ENCODE data around the gene ACOXL. TPM values are rescaled to one million over a fixed set of nuclear protein-coding genes. Genes with fewer than 3 reads are reported as not detected.

Gene ACOXL
- total and polyA plus RNA-seq, 2 donors (not counting 3 experiments of a cell fraction or from before 2014, with no cell fraction given): not detected

- BruUV-seq (replicated peaks): no TSS peak
- no peak for DNase-seq (ENCODE audit: low read depth, low spot score)
- dilution Hi-C loops (cut with MboI; ENCODE audit: extremely low pct_ligation_motif_present, low sequenced_read_pairs): no loop called here
- no peak overlapping the region for H3K4me2 ChIP-seq (ENCODE audit: insufficient read depth, low read length)
- no peak for FAIRE-seq
- H3K4me3 ChIP-seq (replicated peaks in 1 of 3; ENCODE audit: insufficient read depth in 1 of 3, low read depth in 1 of 3, low read length in 3 of 3): no peak overlapping the region
- no peaks in the 10 kb centered on the region for H3K79me2 ChIP-seq (ENCODE audit: control insufficient read depth, insufficient read depth, low read length)
- peaks cover 38 to 49% of the 10 kb centered on the region in 2 experiments for H3K27me3 ChIP-seq (ENCODE audit: control insufficient read depth in 2 of 2, insufficient read depth in 2 of 2, low read length in 2 of 2)
- intact Hi-C loops (cut with micrococcal nuclease): no loop called here
- H3K9me1 ChIP-seq (replicated peaks; ENCODE audit: control insufficient read depth, extremely low read depth, insufficient read depth, low read length): no peaks in the 10 kb centered on the region
- no peak overlapping the region for H2AFZ ChIP-seq (ENCODE audit: low read depth, low read length)
- no peak for TF ChIP-seq FOS (IDR thresholded peaks at IDR 0.05; ENCODE audit: borderline replicate concordance, insufficient read depth, low read length)
- no peak for TF ChIP-seq POLR2AphosphoS5 (IDR thresholded peaks at IDR 0.05; ENCODE audit: insufficient read depth, low read depth, low read length)
- no peak for TF ChIP-seq JUN (IDR thresholded peaks at IDR 0.05; ENCODE audit: borderline replicate concordance, insufficient read depth, insufficient read length, low read depth)
- no peak for TF ChIP-seq GATA2 (IDR thresholded peaks at IDR 0.05; ENCODE audit: insufficient read depth, insufficient read length, low read depth, low read length)
- no peak for TF ChIP-seq MAX (IDR thresholded peaks at IDR 0.05; ENCODE audit: insufficient read depth, insufficient read length)
- TF ChIP-seq EZH2 (IDR thresholded peaks at IDR 0.05; ENCODE audit: borderline replicate concordance, low read depth, low read length, severe bottlenecking): no peak
- TF ChIP-seq MYC (IDR thresholded peaks at IDR 0.05; ENCODE audit: low read depth, low read length): no peak
- TF ChIP-seq, protein P1, sequence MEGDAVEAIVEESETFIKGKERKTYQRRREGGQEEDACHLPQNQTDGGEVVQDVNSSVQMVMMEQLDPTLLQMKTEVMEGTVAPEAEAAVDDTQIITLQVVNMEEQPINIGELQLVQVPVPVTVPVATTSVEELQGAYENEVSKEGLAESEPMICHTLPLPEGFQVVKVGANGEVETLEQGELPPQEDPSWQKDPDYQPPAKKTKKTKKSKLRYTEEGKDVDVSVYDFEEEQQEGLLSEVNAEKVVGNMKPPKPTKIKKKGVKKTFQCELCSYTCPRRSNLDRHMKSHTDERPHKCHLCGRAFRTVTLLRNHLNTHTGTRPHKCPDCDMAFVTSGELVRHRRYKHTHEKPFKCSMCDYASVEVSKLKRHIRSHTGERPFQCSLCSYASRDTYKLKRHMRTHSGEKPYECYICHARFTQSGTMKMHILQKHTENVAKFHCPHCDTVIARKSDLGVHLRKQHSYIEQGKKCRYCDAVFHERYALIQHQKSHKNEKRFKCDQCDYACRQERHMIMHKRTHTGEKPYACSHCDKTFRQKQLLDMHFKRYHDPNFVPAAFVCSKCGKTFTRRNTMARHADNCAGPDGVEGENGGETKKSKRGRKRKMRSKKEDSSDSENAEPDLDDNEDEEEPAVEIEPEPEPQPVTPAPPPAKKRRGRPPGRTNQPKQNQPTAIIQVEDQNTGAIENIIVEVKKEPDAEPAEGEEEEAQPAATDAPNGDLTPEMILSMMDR (IDR thresholded peaks at IDR 0.05; ENCODE audit: extremely low read depth in 1 of 2, insufficient read depth in 1 of 2, low read depth in 1 of 2, low read length in 2 of 2): no peak
- no peak for TF ChIP-seq POLR2A (IDR thresholded peaks at IDR 0.05; ENCODE audit: low read depth, low read length)
- no peaks in the 10 kb centered on the region for H3K36me3 ChIP-seq (ENCODE audit: control insufficient read depth in 2 of 2, extremely low read depth in 1 of 2, insufficient read depth in 2 of 2, low read length in 2 of 2)
- CTCF ChIA-PET: no interaction called here
- no peak overlapping the region for H3K9ac ChIP-seq (replicated peaks; ENCODE audit: extremely low read depth, insufficient read depth, low read length)
- no peaks in the 10 kb centered on the region for H3K4me1 ChIP-seq (ENCODE audit: control insufficient read depth, extremely low read depth, insufficient read depth, low read length)
- H3K27ac ChIP-seq (ENCODE audit: insufficient read depth, low read depth, low read length): no peak overlapping the region
- H4K20me1 ChIP-seq (replicated peaks; ENCODE audit: control insufficient read depth, extremely low read depth, insufficient read depth, low read length): no peaks in the 10 kb centered on the region
- no peaks in the 10 kb centered on the region for H3K9me3 ChIP-seq (replicated peaks; ENCODE audit: control insufficient read depth, insufficient read depth, low read length)
- POLR2A ChIA-PET: no interaction called here
Measured at GRCh38 chr2:110995911-110996310, 263.5 kb downstream of the ACOXL start.
